Naive thymus-derived CD8-positive, alpha-beta T cell (primary cell): ENCODE results near the gene SNUPN. TPM values are rescaled to one million over a fixed set of nuclear protein-coding genes. Genes with fewer than 3 reads are reported as not detected.
A peak's percentile ranks its signal among the peaks of the same experiment; 100 is the strongest.
"Not testable (repeated sequence)": the region's sequence is repeated elsewhere in the genome, so short reads cannot be mapped to it uniquely, and the experiment has no call there.

Experiments used
- ATAC-seq, 2 donors: fragments of 150-1000 bp; cut with Tn5 transposase in 1 of 2; sonication (Bioruptor Pico), chemical (Tn5 transposase) in 1 of 2; 1 replicate in 1 of 2; 2 replicates in 1 of 2; pipeline ENCODE4 v1.10.0; 2021; ENCODE audit warnings: mild to moderate bottlenecking in 2 of 2, moderate library complexity in 2 of 2
- POLR2A ChIA-PET: fragments of 350-600 bp; sonication (Branson Sonifier 250); formaldehyde crosslinking; loops from one replicate; lab custom pipeline; 2021; ENCODE audit warnings: antibody characterized with exemption; lab: Charles Lee
- DNase-seq, 10 donors: peaks; one replicate each; pipeline versions ENCODE4 v3.0.0 to v3.0.0-alpha.2; 2020 to 2022
- H3K27ac Mint-ChIP-seq, 10 donors: one replicate each; pipeline ENCODE4 v1.8.0; 2020 to 2022; ENCODE audit warnings: mild to moderate bottlenecking in 10 of 10, mixed read lengths in 10 of 10, moderate library complexity in 4 of 10, inconsistent platforms in 1 of 10
- H3K27me3 Mint-ChIP-seq, 5 donors: one replicate each; pipeline ENCODE4 v1.8.0; 2021 to 2022; ENCODE audit warnings: mixed read lengths in 5 of 5
- H3K36me3 Mint-ChIP-seq, 3 donors: one replicate each; pipeline ENCODE4 v1.8.0; 2020 to 2022; ENCODE audit warnings: mixed read lengths in 3 of 3, mild to moderate bottlenecking in 2 of 3, inconsistent platforms in 1 of 3
- H3K4me1 Mint-ChIP-seq, 4 donors: one replicate each; pipeline ENCODE4 v1.8.0; 2021 to 2022; ENCODE audit warnings: mixed read lengths in 4 of 4
- H3K4me3 Mint-ChIP-seq, 10 donors: one replicate each; pipeline ENCODE4 v1.8.0; 2020 to 2022; ENCODE audit warnings: mild to moderate bottlenecking in 10 of 10, mixed read lengths in 10 of 10, moderate library complexity in 6 of 10, inconsistent platforms in 1 of 10
- H3K9me3 Mint-ChIP-seq, 9 donors: one replicate each; pipeline ENCODE4 v1.8.0; 2020 to 2022; ENCODE audit warnings: mixed read lengths in 9 of 9, mild to moderate bottlenecking in 3 of 9, inconsistent platforms in 1 of 9, moderate library complexity in 1 of 9
- polyA plus RNA-seq, 3 donors: library from polyadenylated mRNA; unstranded; fragments of 300-500 nt; fragmentation: Illumina TruSeq; gene quantifications; one replicate each; pipeline ENCODE4 v1.2.3, GENCODE V29; 2021
- total RNA-seq, 8 experiments: library from RNA in 2 of 8; stranded (reverse) in 2 of 8; gene quantifications; one replicate each; pipeline ENCODE4 v1.2.3 and lab custom pipeline; 2021 to 2026

The SNUPN gene
- total and polyA plus RNA-seq, 5 experiments from 2014 or later, result 20.1 to 33.7 (median 22.8) TPM

GRCh38 chr15:75586422-75586821 lies 39.1 kb downstream of the SNUPN start:
- not testable (repeated sequence) for H3K27ac Mint-ChIP-seq, DNase-seq, H3K9me3 Mint-ChIP-seq, ATAC-seq, H3K4me1 Mint-ChIP-seq, H3K27me3 Mint-ChIP-seq, H3K4me3 Mint-ChIP-seq
- POLR2A ChIA-PET, result interaction anchor here (1.3 kb wide), 1 partner anchor 54 kb away, joined by 3 read pairs; the partner anchor contains the start of gene IMP3
- peaks cover 0 to 29% (median 8%) of the 10 kb centered on the region in 3 donors for H3K36me3 Mint-ChIP-seq

GRCh38 chr15:75584121-75584520 lies 41.4 kb downstream of the SNUPN start:
- Mint-ChIP-seq H3K27ac (no peak overlapping the region), H3K9me3 (no peaks in the 10 kb centered on the region), H3K36me3 (peaks cover 0 to 15% (median 8%) of the 10 kb centered on the region in 3 donors), H3K27me3 (no peaks in the 10 kb centered on the region), H3K4me3 (no peak overlapping the region), H3K4me1 (peaks cover 6 to 11% (median 6%) of the 10 kb centered on the region in 4 donors)
- no peak for DNase-seq
- POLR2A ChIA-PET, result interaction anchor here (0.6 kb wide), 1 partner anchor 135 kb away, joined by 3 read pairs; no protein-coding TSS in a partner anchor
- no peak for ATAC-seq

- H3K36me3 Mint-ChIP-seq, result peaks cover 0 to 13% (median 8%) of the 10 kb centered on the region in 3 donors
- no peaks in the 10 kb centered on the region for H3K9me3 Mint-ChIP-seq
- H3K4me1 Mint-ChIP-seq, result peaks cover 4 to 9% (median 6%) of the 10 kb centered on the region in 4 donors
- no peak overlapping the region for H3K4me3 Mint-ChIP-seq
- ATAC-seq (no peak), DNase-seq (no peak)
- no peaks in the 10 kb centered on the region for H3K27me3 Mint-ChIP-seq
- POLR2A ChIA-PET, result interaction anchor here (0.6 kb wide), 1 partner anchor 135 kb away, joined by 3 read pairs; no protein-coding TSS in a partner anchor
- H3K27ac Mint-ChIP-seq, result no peak overlapping the region
Observed at GRCh38 chr15:75583701-75584100, 41.8 kb downstream of the SNUPN start.

GRCh38 chr15:75582943-75583342 lies 42.6 kb downstream of the SNUPN start:
- peak overlapping the region in 1 of 10 donors; percentile 37 for H3K27ac Mint-ChIP-seq
- POLR2A ChIA-PET, ATAC-seq, H3K4me3 Mint-ChIP-seq, H3K9me3 Mint-ChIP-seq, H3K27me3 Mint-ChIP-seq, DNase-seq: not testable (repeated sequence)
- H3K36me3 Mint-ChIP-seq, result peaks cover 0 to 10% (median 8%) of the 10 kb centered on the region in 3 donors
- H3K4me1 Mint-ChIP-seq, result peaks cover 7 to 12% (median 9%) of the 10 kb centered on the region in 4 donors

- POLR2A ChIA-PET, result interaction anchor here (0.5 to 3.3 kb wide), 10 partner anchors 18 to 211 kb away, joined by 3 to 38 read pairs (median 5); partner anchors contain the start of genes IMP3, SIN3A and SNUPN
- DNase-seq (peak; percentile 33 to 82 (median 60)), ATAC-seq (peak; percentile 80 to 84)
- Mint-ChIP-seq H3K27ac (peak within 1 kb of the TSS; percentile 88 to 95 (median 92)), H3K9me3 (no peaks in the 10 kb centered on the region), H3K27me3 (no peaks in the 10 kb centered on the region), H3K4me3 (peak within 1 kb of the TSS; percentile 91 to 96 (median 92)), H3K4me1 (peaks cover 13 to 28% (median 22%) of the 10 kb centered on the region in 4 donors), H3K36me3 (no peaks in the 10 kb centered on the region)
Observed at GRCh38 chr15:75578948-75579920, 46.3 kb downstream of the SNUPN start, which contains the start of gene PTPN9. TSS of gene PTPN9 (minus strand) at chr15:75579315. CDS start at chr15:75578776, 539 bp downstream.

- H3K9me3 Mint-ChIP-seq, result no peaks in the 10 kb centered on the region
- peak overlapping the region; percentile 88 to 95 (median 92) for H3K27ac Mint-ChIP-seq
- peaks cover 18 to 37% (median 31%) of the 10 kb centered on the region in 4 donors for H3K4me1 Mint-ChIP-seq
- H3K4me3 Mint-ChIP-seq, result peak overlapping the region; percentile 91 to 96 (median 92)
- H3K27me3 Mint-ChIP-seq, result no peaks in the 10 kb centered on the region
- DNase-seq (peak in 7 of 10 donors; percentile 4 to 32 (median 21)), ATAC-seq (peak; percentile 40 to 68)
- POLR2A ChIA-PET, result interaction anchor here (0.9 to 3.3 kb wide), 9 partner anchors 27 to 211 kb away, joined by 3 to 38 read pairs (median 6); partner anchors contain the start of genes IMP3, MAN2C1, SIN3A and SNUPN
- H3K36me3 Mint-ChIP-seq, result no peaks in the 10 kb centered on the region
Observed at GRCh38 chr15:75578173-75578947, 47.2 kb downstream of the SNUPN start.

- POLR2A ChIA-PET, result interaction anchor here (0.9 to 3.3 kb wide), 4 partner anchors 43 to 209 kb away, joined by 3 to 38 read pairs (median 5); partner anchors contain the start of genes IMP3, MAN2C1 and SIN3A
- Mint-ChIP-seq H3K4me1 (peaks cover 20 to 43% (median 37%) of the 10 kb centered on the region in 4 donors), H3K9me3 (no peaks in the 10 kb centered on the region), H3K27ac (peak overlapping the region; percentile 88 to 95 (median 92)), H3K4me3 (peak overlapping the region; percentile 85 to 95 (median 91)), H3K27me3 (no peaks in the 10 kb centered on the region), H3K36me3 (no peaks in the 10 kb centered on the region)
- ATAC-seq (no peak), DNase-seq (peak in 2 of 10 donors; percentile 3 to 5)
Observed at GRCh38 chr15:75577401-75578172, 47.9 kb downstream of the SNUPN start.

- Mint-ChIP-seq H3K4me1 (peaks cover 22 to 37% (median 33%) of the 10 kb centered on the region in 4 donors), H3K27me3 (no peaks in the 10 kb centered on the region), H3K9me3 (no peaks in the 10 kb centered on the region), H3K27ac (peak overlapping the region; percentile 3 to 87 (median 60)), H3K36me3 (peaks cover 0 to 8% (median 0%) of the 10 kb centered on the region in 3 donors), H3K4me3 (peak overlapping the region in 1 of 10 donors; percentile 31)
- ATAC-seq (no peak), DNase-seq (no peak)
- POLR2A ChIA-PET, result interaction anchor here (0.7 to 1.3 kb wide), 2 partner anchors 11 to 66 kb away, joined by 3 read pairs; partner anchors contain the start of gene IMP3
Observed at GRCh38 chr15:75573648-75574384, 51.7 kb downstream of the SNUPN start.

GRCh38 chr15:75570126-75570845 lies 55.2 kb downstream of the SNUPN start:
- no peaks in the 10 kb centered on the region for H3K9me3 Mint-ChIP-seq
- H3K4me3 Mint-ChIP-seq, result no peak overlapping the region
- POLR2A ChIA-PET, result interaction anchor here (1.7 to 1.8 kb wide), 2 partner anchors 19 to 69 kb away, joined by 4 to 6 read pairs; partner anchors contain the start of gene IMP3
- peaks cover 0 to 10% (median 0%) of the 10 kb centered on the region in 3 donors for H3K36me3 Mint-ChIP-seq
- ATAC-seq (no peak), DNase-seq (no peak)
- H3K27me3 Mint-ChIP-seq, result no peaks in the 10 kb centered on the region
- no peak overlapping the region for H3K27ac Mint-ChIP-seq
- H3K4me1 Mint-ChIP-seq, result peaks cover 16 to 32% (median 20%) of the 10 kb centered on the region in 4 donors
